ENCODE data around the gene CCNC. TPM values are rescaled to one million over a fixed set of nuclear protein-coding genes. Genes with fewer than 3 reads are reported as not detected.
A peak's percentile ranks its signal among the peaks of the same experiment; 100 is the strongest.

The CCNC gene
- total and polyA plus RNA-seq, 2 of the 13 experiments (the other 11 are each of a cell fraction or from before 2014, with no cell fraction given), result 69.6 to 141 TPM

GRCh38 chr6:99568103-99568933, at the start of gene CCNC (continued):
- TF ChIP-seq MAF1 (CRISPR knock-in tag; IDR thresholded peaks at IDR 0.05; ENCODE audit: borderline replicate concordance), result no peak; the same call in 1 of the 2 replicates
- peak; percentile 25; the same call in 1 of the 2 replicates for TF ChIP-seq ZNF30 (CRISPR knock-in tag; IDR thresholded peaks at IDR 0.05)
- peak; percentile 31 for TF ChIP-seq ATF7-NPFF (CRISPR knock-in tag; IDR thresholded peaks at IDR 0.05; ENCODE audit: low read depth)
- TF ChIP-seq GMEB1 (CRISPR knock-in tag; IDR thresholded peaks at IDR 0.05; ENCODE audit: borderline replicate concordance), result peak; percentile 78
- peak; percentile 83; the same call in 1 of the 2 replicates for TF ChIP-seq ZNF337 (CRISPR knock-in tag; IDR thresholded peaks at IDR 0.05; ENCODE audit: borderline replicate concordance, low read depth)
- TF ChIP-seq ZNF672 (CRISPR knock-in tag; IDR thresholded peaks at IDR 0.05), result peak; percentile 50; the same call in 1 of the 2 replicates
- TF ChIP-seq ZNF691 (CRISPR knock-in tag; IDR thresholded peaks at IDR 0.05; ENCODE audit: borderline replicate concordance, low read depth), result peak; percentile 51; the same call in 1 of the 2 replicates
- no peak for TF ChIP-seq EZH2 (conservative IDR thresholded peaks at IDR 0.05; ENCODE audit: low read depth, low read length)
- TF ChIP-seq ZFP91 (CRISPR knock-in tag; IDR thresholded peaks at IDR 0.05; ENCODE audit: borderline replicate concordance), result peak; percentile 95
- TF ChIP-seq ZNF20 (CRISPR knock-in tag; IDR thresholded peaks at IDR 0.05), result no peak
- no peak for TF ChIP-seq ZBTB4 (CRISPR knock-in tag; IDR thresholded peaks at IDR 0.05; ENCODE audit: borderline replicate concordance)
- no peak for TF ChIP-seq ZNF562 (CRISPR knock-in tag; IDR thresholded peaks at IDR 0.05; ENCODE audit: borderline replicate concordance)
- TF ChIP-seq MXD1 (CRISPR knock-in tag; IDR thresholded peaks at IDR 0.05), result peak; percentile 52; the same call in 1 of the 2 replicates
- peak; percentile 57 for TF ChIP-seq JUND (CRISPR knock-in tag; IDR thresholded peaks at IDR 0.05)
- TF ChIP-seq ZNF597 (CRISPR knock-in tag; IDR thresholded peaks at IDR 0.05), result no peak
- TF ChIP-seq DRAP1 (CRISPR knock-in tag; IDR thresholded peaks at IDR 0.05), result peak; percentile 84
- TF ChIP-seq MIXL1 (CRISPR knock-in tag; IDR thresholded peaks at IDR 0.05), result peak; percentile 91
- peak; percentile 62 for TF ChIP-seq MED8 (CRISPR knock-in tag; IDR thresholded peaks at IDR 0.05; ENCODE audit: insufficient replicate concordance)
